ENCODE measurements around the gene ISY1.

The ISY1 gene

GRCh38 chr3:129085818-129086217, 75.0 kb downstream of the ISY1 start:
- no peak for DNase-seq

GRCh38 chr3:129085165-129085715, 75.6 kb downstream of the ISY1 start:
- DNase-seq, result no peak

GRCh38 chr3:129084501-129084900, 76.4 kb downstream of the ISY1 start:
- DNase-seq, result no peak

- DNase-seq, result no peak
Measured at GRCh38 chr3:129082026-129082425, 78.8 kb downstream of the ISY1 start.

GRCh38 chr3:129081503-129081902, 79.4 kb downstream of the ISY1 start:
- no peak for DNase-seq

GRCh38 chr3:129078510-129078909, 82.4 kb downstream of the ISY1 start:
- no peak for DNase-seq

Data from SHP77 treated with DMSO at 0.1 percent for 48 hours (cell line).